Measurements from ENCODE around the gene EFCAB11.

- TF ChIP-seq ZNF274 (IDR thresholded peaks at IDR 0.05; ENCODE audit: low read depth, low read length) (no peak), SUZ12 (IDR thresholded peaks at IDR 0.05; ENCODE audit: extremely low read depth, insufficient read depth, insufficient read length) (no peak), YY1 (IDR thresholded peaks at IDR 0.05; ENCODE audit: insufficient read depth, insufficient read length) (no peak)
Measured at GRCh38 chr14:89955745-89956660, 1.5 kb upstream of the EFCAB11 start, which contains the start of gene TDP1.
